ENCODE measurements around the gene TEK. TPM values are rescaled to one million over a fixed set of nuclear protein-coding genes. Genes with fewer than 3 reads are reported as not detected.

TEK gene
- total RNA-seq, 1 donor from 2014 or later: 1.6 TPM

DNA sequence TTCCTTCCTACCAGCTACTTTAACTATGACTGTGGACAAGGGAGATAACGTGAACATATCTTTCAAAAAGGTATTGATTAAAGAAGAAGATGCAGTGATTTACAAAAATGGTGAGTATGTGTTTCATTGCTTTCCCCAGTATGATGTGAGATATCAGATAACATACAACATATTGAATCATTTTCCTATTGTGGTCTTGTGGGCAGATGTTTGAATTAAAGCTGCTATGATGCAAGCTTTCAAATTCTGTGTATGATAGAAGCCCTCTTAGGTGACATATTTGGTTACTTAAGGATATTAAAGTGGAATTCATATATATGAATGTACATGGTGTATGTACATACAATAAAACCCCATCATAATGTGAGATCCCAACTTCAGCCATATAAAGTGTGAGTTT, 59.5 kb downstream of the TEK start:
- Mint-ChIP-seq H3K27me3 (ENCODE audit: unreplicated experiment) (no peaks in the 10 kb centered on the region), H3K4me3 (ENCODE audit: unreplicated experiment) (no peak overlapping the region), H3K36me3 (ENCODE audit: unreplicated experiment) (peaks cover 2% of the 10 kb centered on the region), H3K4me1 (ENCODE audit: unreplicated experiment) (peaks cover 25% of the 10 kb centered on the region), H3K9me3 (ENCODE audit: unreplicated experiment) (peaks cover 5% of the 10 kb centered on the region), H3K27ac (ENCODE audit: unreplicated experiment) (no peak overlapping the region)
- TF ChIP-seq, protein P1, sequence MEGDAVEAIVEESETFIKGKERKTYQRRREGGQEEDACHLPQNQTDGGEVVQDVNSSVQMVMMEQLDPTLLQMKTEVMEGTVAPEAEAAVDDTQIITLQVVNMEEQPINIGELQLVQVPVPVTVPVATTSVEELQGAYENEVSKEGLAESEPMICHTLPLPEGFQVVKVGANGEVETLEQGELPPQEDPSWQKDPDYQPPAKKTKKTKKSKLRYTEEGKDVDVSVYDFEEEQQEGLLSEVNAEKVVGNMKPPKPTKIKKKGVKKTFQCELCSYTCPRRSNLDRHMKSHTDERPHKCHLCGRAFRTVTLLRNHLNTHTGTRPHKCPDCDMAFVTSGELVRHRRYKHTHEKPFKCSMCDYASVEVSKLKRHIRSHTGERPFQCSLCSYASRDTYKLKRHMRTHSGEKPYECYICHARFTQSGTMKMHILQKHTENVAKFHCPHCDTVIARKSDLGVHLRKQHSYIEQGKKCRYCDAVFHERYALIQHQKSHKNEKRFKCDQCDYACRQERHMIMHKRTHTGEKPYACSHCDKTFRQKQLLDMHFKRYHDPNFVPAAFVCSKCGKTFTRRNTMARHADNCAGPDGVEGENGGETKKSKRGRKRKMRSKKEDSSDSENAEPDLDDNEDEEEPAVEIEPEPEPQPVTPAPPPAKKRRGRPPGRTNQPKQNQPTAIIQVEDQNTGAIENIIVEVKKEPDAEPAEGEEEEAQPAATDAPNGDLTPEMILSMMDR (IDR thresholded peaks at IDR 0.05): no peak
- DNase-seq (ENCODE audit: extremely low spot score, unreplicated experiment): no peak

DNA sequence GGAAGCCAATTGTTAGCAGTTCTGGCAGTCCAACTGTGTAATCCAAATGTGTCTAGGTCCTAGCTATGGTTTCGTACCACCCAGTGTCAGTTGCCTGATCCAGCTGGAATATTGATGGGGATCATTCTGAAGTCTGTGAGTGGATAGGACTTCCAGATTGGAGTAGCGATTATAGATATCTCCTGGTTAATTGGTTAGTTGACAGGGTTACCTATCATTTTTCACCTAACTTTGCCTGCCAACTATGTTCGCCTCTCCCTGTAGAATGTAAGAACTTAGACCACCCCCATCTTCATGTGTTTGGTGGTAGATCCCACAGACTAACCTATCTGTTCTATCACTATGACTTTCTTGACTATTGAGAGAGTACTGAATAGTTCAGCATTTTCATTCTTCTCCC, 59.9 kb downstream of the TEK start:
- peaks cover 2% of the 10 kb centered on the region for H3K36me3 Mint-ChIP-seq (ENCODE audit: unreplicated experiment)
- no peak overlapping the region for H3K4me3 Mint-ChIP-seq (ENCODE audit: unreplicated experiment)

DNA sequence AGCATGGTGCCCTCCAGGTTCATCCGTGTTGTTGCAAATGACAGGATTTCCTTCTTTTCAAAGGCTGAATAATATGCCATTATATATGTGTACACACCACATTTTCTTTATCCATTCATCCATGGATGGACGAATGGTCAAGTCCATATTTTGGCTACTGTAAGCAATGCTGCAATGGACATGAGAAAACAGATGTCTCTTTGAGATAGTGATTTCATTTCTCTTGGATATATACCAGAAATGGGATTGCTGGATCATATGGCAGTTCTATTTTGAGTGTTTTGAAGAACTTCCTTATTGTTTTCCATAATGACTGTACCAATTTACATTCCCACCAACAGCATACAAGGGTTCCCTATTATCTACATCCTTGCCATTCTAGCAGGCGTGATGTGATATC, 67.9 kb downstream of the TEK start:
- peaks cover 34% of the 10 kb centered on the region for H3K4me1 Mint-ChIP-seq (ENCODE audit: unreplicated experiment)
- peaks cover 8% of the 10 kb centered on the region for H3K36me3 Mint-ChIP-seq (ENCODE audit: unreplicated experiment)
- no peak overlapping the region for H3K27ac Mint-ChIP-seq (ENCODE audit: unreplicated experiment)
- no peak for DNase-seq (ENCODE audit: extremely low spot score, unreplicated experiment)
- no peak overlapping the region for H3K4me3 Mint-ChIP-seq (ENCODE audit: unreplicated experiment)
- TF ChIP-seq, protein P1 (IDR thresholded peaks at IDR 0.05): no peak
- peaks cover 12% of the 10 kb centered on the region for H3K9me3 Mint-ChIP-seq (ENCODE audit: unreplicated experiment)
- no peaks in the 10 kb centered on the region for H3K27me3 Mint-ChIP-seq (ENCODE audit: unreplicated experiment)

More for the DNA sequence above, 59.9 kb downstream of the TEK start:
- TF ChIP-seq, protein P1 (IDR thresholded peaks at IDR 0.05): no peak
- DNase-seq (ENCODE audit: extremely low spot score, unreplicated experiment): no peak
- H3K9me3 Mint-ChIP-seq (ENCODE audit: unreplicated experiment): peaks cover 5% of the 10 kb centered on the region
- H3K27ac Mint-ChIP-seq (ENCODE audit: unreplicated experiment): no peak overlapping the region
- H3K4me1 Mint-ChIP-seq (ENCODE audit: unreplicated experiment): peaks cover 21% of the 10 kb centered on the region
- H3K27me3 Mint-ChIP-seq (ENCODE audit: unreplicated experiment): no peaks in the 10 kb centered on the region

DNA sequence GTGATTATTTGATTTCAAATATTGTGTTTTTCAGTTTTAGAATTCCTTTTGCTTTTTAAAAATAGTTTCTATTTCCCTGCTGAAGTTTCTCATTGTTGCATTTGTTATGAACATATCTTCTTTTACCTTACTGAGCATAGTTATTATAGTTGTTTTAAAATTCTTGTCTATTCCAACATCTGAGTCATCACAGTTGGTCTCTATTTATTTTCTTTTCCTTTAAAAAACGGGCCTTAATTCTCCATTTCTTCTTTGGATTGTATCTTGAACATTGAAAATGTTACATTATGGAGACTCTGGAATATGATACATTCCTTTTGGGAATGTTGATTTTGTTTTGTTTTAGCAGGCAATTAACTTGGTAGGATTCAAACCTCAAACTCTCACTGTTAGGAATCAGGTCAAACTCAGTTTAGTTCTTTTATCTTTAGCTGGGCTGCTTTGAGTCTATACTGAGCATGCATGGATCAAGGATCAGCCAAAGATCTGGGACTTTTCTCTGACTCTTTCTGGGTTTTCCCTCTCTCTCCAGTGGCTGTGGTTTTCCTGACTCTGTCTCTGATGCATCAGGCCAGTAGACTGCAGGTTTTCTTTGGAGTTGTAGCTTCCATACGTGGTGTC, 70.3 kb downstream of the TEK start:
- no peak for DNase-seq (ENCODE audit: extremely low spot score, unreplicated experiment)
- Mint-ChIP-seq H3K4me3 (ENCODE audit: unreplicated experiment) (no peak overlapping the region), H3K9me3 (ENCODE audit: unreplicated experiment) (peaks cover 12% of the 10 kb centered on the region), H3K36me3 (ENCODE audit: unreplicated experiment) (peaks cover 8% of the 10 kb centered on the region), H3K27ac (ENCODE audit: unreplicated experiment) (peak overlapping the region; percentile 81), H3K27me3 (ENCODE audit: unreplicated experiment) (no peaks in the 10 kb centered on the region), H3K4me1 (ENCODE audit: unreplicated experiment) (peaks cover 51% of the 10 kb centered on the region)
- TF ChIP-seq, protein P1 (IDR thresholded peaks at IDR 0.05): no peak

DNA sequence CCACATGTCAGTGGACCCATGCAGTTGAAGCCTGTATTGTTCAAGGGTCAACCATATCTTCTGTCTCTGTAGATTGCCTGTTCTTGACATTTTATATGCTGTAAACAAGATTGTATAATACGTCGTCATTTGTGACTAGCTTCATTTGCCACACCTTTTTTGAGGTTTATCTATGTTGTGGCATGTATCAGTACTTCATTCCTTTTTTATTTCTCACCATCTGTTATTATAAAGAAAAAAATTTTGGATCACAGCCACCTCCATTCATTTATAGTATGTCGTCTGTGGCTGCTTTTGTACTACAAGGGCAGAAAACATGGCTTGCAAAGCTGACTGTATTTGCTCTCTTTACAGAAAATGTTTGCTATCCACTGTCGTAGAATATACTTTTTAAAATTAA, 72.4 kb downstream of the TEK start:
- TF ChIP-seq, protein P1 (IDR thresholded peaks at IDR 0.05): no peak
- H3K36me3 Mint-ChIP-seq (ENCODE audit: unreplicated experiment): peaks cover 8% of the 10 kb centered on the region
- H3K4me1 Mint-ChIP-seq (ENCODE audit: unreplicated experiment): peaks cover 61% of the 10 kb centered on the region
- DNase-seq (ENCODE audit: extremely low spot score, unreplicated experiment): no peak
- no peak overlapping the region for H3K4me3 Mint-ChIP-seq (ENCODE audit: unreplicated experiment)
- H3K27ac Mint-ChIP-seq (ENCODE audit: unreplicated experiment): peak overlapping the region; percentile 7
- H3K27me3 Mint-ChIP-seq (ENCODE audit: unreplicated experiment): no peaks in the 10 kb centered on the region
- H3K9me3 Mint-ChIP-seq (ENCODE audit: unreplicated experiment): peaks cover 8% of the 10 kb centered on the region
